Parathyroid adenoma (tissue), 2 donors: ENCODE measurements around the gene HTR3D.

Experiments
- H2AFZ ChIP-seq: fragments of 300-600 bp; sonication (generic); one replicate; pipeline ENCODE4 v1.7.0; 2017; ENCODE audit warnings: antibody characterized with exemption, mild to moderate bottlenecking
- H3K27ac ChIP-seq: fragments of 300-600 bp; sonication (generic); one replicate; pipeline ENCODE4 v1.7.0; 2017
- H3K27me3 ChIP-seq: fragments of 300-600 bp; sonication (generic); one replicate; pipeline ENCODE4 v1.7.0; 2017; ENCODE audit warnings: low read length; ENCODE audit not compliant: control insufficient read depth, insufficient read depth
- H3K36me3 ChIP-seq: fragments of 300-600 bp; sonication (generic); one replicate; pipeline ENCODE4 v1.7.0; 2017; ENCODE audit warnings: low read length; ENCODE audit not compliant: control insufficient read depth, insufficient read depth
- H3K4me1 ChIP-seq: fragments of 300-600 bp; sonication (generic); one replicate; pipeline ENCODE4 v1.7.0; 2017; ENCODE audit warnings: control low read depth
- H3K4me2 ChIP-seq: fragments of 300-600 bp; sonication (generic); one replicate; pipeline ENCODE4 v1.7.0; 2017; ENCODE audit warnings: low read length
- H3K4me3 ChIP-seq: fragments of 300-600 bp; sonication (generic); one replicate; pipeline ENCODE4 v1.7.0; 2017; ENCODE audit warnings: low read depth, low read length
- H3K79me2 ChIP-seq: fragments of 300-600 bp; sonication (generic); one replicate; pipeline ENCODE4 v1.7.0; 2017; ENCODE audit warnings: control low read depth
- H3K9ac ChIP-seq: fragments of 300-600 bp; sonication (generic); one replicate; pipeline ENCODE4 v1.7.0; 2017; ENCODE audit warnings: mild to moderate bottlenecking
- H3K9me3 ChIP-seq: fragments of 300-600 bp; sonication (generic); one replicate; pipeline ENCODE4 v1.7.0; 2017; ENCODE audit warnings: low read length; ENCODE audit not compliant: control insufficient read depth
- CTCF ChIP-seq: fragments of 300-600 bp; sonication (generic); IDR thresholded peaks from one replicate; pipeline ENCODE4 v1.7.0; 2017; ENCODE audit warnings: antibody characterized with exemption, mild to moderate bottlenecking
- donor health status: primary hyperparathyroidism.

Gene HTR3D

GRCh38 chr3:184011230-184011876, 20.2 kb upstream of the HTR3D start:
- no peak for TF ChIP-seq CTCF
- H2AFZ ChIP-seq = no peak overlapping the region
- H3K9me3 ChIP-seq = no peaks in the 10 kb centered on the region
- no peaks in the 10 kb centered on the region for H3K36me3 ChIP-seq
- H3K4me2 ChIP-seq = no peak overlapping the region
- peaks cover 10% of the 10 kb centered on the region for H3K79me2 ChIP-seq
- peaks cover 16% of the 10 kb centered on the region for H3K4me1 ChIP-seq
- H3K27ac ChIP-seq = no peak overlapping the region
- no peaks in the 10 kb centered on the region for H3K27me3 ChIP-seq
- no peak overlapping the region for H3K4me3 ChIP-seq
- H3K9ac ChIP-seq = no peak overlapping the region

- H3K27ac ChIP-seq = no peak overlapping the region
- H3K9ac ChIP-seq = no peak overlapping the region
Measured at GRCh38 chr3:184011937-184012889, 19.3 kb upstream of the HTR3D start.

GRCh38 chr3:184015381-184016019, 16.0 kb upstream of the HTR3D start:
- H3K9me3 ChIP-seq = no peaks in the 10 kb centered on the region
- H3K9ac ChIP-seq = no peak overlapping the region
- peaks cover 10% of the 10 kb centered on the region for H3K79me2 ChIP-seq
- TF ChIP-seq CTCF = no peak
- H3K36me3 ChIP-seq = no peaks in the 10 kb centered on the region
- peak overlapping the region; percentile 4 for H2AFZ ChIP-seq
- peak overlapping the region; percentile 94 for H3K4me2 ChIP-seq
- H3K4me3 ChIP-seq = peak overlapping the region; percentile 31
- peak overlapping the region; percentile 50 for H3K27ac ChIP-seq
- peaks cover 12% of the 10 kb centered on the region for H3K4me1 ChIP-seq
- no peaks in the 10 kb centered on the region for H3K27me3 ChIP-seq

More at GRCh38 chr3:184011937-184012889, 19.3 kb upstream of the HTR3D start:
- Histone ChIP-seq H2AFZ (no peak overlapping the region), H3K9me3 (no peaks in the 10 kb centered on the region), H3K36me3 (no peaks in the 10 kb centered on the region), H3K4me2 (no peak overlapping the region), H3K79me2 (peaks cover 10% of the 10 kb centered on the region), H3K4me3 (no peak overlapping the region), H3K27me3 (no peaks in the 10 kb centered on the region), H3K4me1 (peaks cover 15% of the 10 kb centered on the region)
- TF ChIP-seq CTCF = no peak

- Histone ChIP-seq H3K27ac (peak overlapping the region; percentile 50), H3K79me2 (peaks cover 10% of the 10 kb centered on the region), H3K27me3 (no peaks in the 10 kb centered on the region), H2AFZ (peak overlapping the region; percentile 99), H3K4me3 (peak overlapping the region; percentile 31), H3K4me2 (peak overlapping the region; percentile 94), H3K36me3 (no peaks in the 10 kb centered on the region), H3K4me1 (peaks cover 12% of the 10 kb centered on the region), H3K9me3 (no peaks in the 10 kb centered on the region), H3K9ac (peak overlapping the region; percentile 24)
- no peak for TF ChIP-seq CTCF
Measured at GRCh38 chr3:184016169-184016570, 15.4 kb upstream of the HTR3D start.
